Measurements from ENCODE around the gene CNTFR. TPM values are rescaled to one million over a fixed set of nuclear protein-coding genes. Genes with fewer than 3 reads are reported as not detected.

The CNTFR gene
- total and polyA plus RNA-seq, 2 experiments from 2014 or later = 0.73 to 1.9 TPM

DNA sequence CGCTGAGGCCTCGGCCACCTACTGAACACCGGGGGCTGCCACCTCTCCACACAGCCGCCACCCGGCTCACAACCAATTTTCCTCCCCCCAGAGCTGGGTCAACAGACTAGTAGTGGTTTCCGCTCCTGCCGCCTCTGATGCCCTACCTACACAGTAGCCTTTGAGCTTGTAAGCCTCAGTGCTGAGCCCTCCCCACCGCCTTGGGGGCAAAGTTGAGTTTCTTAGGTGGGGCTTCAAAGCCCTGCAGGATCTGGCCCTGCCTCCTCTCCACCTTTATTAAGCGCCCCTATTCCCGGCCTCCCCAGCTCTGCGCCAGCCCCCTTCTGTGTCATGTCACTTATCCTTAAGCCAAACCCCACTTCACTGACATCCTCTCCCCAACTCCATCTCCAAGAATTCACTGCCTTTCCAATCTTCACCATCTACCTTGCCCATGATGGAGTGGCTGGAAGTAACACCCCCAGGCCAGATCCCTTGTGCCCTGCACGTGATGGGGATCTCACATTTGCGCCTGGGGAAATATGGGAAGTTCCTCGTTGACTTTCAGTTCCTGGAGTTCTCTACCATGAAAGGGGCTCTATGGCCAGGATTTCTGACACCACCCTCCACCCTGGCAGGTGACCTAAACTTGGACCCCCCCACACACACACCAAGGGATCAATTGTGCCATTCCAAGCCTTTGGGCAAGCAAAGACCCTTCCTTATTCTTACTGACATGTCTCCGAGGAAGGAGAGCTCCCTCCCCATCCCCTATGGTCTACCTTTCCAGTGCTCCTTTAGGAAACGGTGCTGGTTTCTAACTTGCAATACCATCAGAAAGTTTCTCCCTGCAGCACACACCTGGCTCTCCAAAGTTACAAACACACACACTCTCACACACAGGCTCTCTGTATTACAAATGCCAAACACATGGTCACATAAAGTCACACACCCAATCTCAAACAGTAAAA is 2.7 kb upstream of the CNTFR start:
- Histone ChIP-seq H3K27me3 (ENCODE audit: insufficient read depth) (peaks cover 84% of the 10 kb centered on the region), H2AFZ (peak overlapping the region; percentile 52; the same call in 1 of the 2 replicates), H4K20me1 (replicated peaks; ENCODE audit: insufficient read depth) (peaks cover 6% of the 10 kb centered on the region), H3K4me1 (ENCODE audit: insufficient read depth) (peaks cover 37% of the 10 kb centered on the region; the same call in 1 of the 2 replicates), H3K79me2 (replicated peaks; ENCODE audit: insufficient read depth) (no peaks in the 10 kb centered on the region), H3K9me2 (ENCODE audit: insufficient read depth) (no peaks in the 10 kb centered on the region), H3K4me3 (peak overlapping the region; percentile 70), H3K27ac (ENCODE audit: low read depth) (no peak overlapping the region), H3F3A (replicated peaks; ENCODE audit: low read depth) (no peaks in the 10 kb centered on the region), H3K36me3 (ENCODE audit: insufficient read depth) (no peaks in the 10 kb centered on the region), H3K4me2 (peak overlapping the region; percentile 94)
- Mint-ChIP-seq H3K27me3 (ENCODE audit: insufficient read depth, low read depth, poor library complexity) (peaks cover 68% of the 10 kb centered on the region), H3K27ac (no peak overlapping the region), H3K9me3 (peaks cover 3% of the 10 kb centered on the region; the same call in 1 of the 3 replicates), H3K4me1 (peaks cover 27% of the 10 kb centered on the region), H3K4me3 (peak overlapping the region; percentile 24; the same call in 2 of the 3 replicates), H3K36me3 (ENCODE audit: low read depth) (no peaks in the 10 kb centered on the region; the same call in 2 of the 3 replicates)
- ATAC-seq (no peak), DNase-seq (ENCODE audit: low spot score) (no peak)
- TF ChIP-seq JUNB (IDR thresholded peaks at IDR 0.05; ENCODE audit: unreplicated experiment) (no peak), EZH2 (IDR thresholded peaks at IDR 0.05; ENCODE audit: low read depth, unreplicated experiment) (peak; percentile 14), NANOG (IDR thresholded peaks at IDR 0.05; ENCODE audit: borderline replicate concordance) (no peak), STAT1 (IDR thresholded peaks at IDR 0.05; ENCODE audit: unreplicated experiment) (no peak)
- TF ChIP-seq, protein P1, sequence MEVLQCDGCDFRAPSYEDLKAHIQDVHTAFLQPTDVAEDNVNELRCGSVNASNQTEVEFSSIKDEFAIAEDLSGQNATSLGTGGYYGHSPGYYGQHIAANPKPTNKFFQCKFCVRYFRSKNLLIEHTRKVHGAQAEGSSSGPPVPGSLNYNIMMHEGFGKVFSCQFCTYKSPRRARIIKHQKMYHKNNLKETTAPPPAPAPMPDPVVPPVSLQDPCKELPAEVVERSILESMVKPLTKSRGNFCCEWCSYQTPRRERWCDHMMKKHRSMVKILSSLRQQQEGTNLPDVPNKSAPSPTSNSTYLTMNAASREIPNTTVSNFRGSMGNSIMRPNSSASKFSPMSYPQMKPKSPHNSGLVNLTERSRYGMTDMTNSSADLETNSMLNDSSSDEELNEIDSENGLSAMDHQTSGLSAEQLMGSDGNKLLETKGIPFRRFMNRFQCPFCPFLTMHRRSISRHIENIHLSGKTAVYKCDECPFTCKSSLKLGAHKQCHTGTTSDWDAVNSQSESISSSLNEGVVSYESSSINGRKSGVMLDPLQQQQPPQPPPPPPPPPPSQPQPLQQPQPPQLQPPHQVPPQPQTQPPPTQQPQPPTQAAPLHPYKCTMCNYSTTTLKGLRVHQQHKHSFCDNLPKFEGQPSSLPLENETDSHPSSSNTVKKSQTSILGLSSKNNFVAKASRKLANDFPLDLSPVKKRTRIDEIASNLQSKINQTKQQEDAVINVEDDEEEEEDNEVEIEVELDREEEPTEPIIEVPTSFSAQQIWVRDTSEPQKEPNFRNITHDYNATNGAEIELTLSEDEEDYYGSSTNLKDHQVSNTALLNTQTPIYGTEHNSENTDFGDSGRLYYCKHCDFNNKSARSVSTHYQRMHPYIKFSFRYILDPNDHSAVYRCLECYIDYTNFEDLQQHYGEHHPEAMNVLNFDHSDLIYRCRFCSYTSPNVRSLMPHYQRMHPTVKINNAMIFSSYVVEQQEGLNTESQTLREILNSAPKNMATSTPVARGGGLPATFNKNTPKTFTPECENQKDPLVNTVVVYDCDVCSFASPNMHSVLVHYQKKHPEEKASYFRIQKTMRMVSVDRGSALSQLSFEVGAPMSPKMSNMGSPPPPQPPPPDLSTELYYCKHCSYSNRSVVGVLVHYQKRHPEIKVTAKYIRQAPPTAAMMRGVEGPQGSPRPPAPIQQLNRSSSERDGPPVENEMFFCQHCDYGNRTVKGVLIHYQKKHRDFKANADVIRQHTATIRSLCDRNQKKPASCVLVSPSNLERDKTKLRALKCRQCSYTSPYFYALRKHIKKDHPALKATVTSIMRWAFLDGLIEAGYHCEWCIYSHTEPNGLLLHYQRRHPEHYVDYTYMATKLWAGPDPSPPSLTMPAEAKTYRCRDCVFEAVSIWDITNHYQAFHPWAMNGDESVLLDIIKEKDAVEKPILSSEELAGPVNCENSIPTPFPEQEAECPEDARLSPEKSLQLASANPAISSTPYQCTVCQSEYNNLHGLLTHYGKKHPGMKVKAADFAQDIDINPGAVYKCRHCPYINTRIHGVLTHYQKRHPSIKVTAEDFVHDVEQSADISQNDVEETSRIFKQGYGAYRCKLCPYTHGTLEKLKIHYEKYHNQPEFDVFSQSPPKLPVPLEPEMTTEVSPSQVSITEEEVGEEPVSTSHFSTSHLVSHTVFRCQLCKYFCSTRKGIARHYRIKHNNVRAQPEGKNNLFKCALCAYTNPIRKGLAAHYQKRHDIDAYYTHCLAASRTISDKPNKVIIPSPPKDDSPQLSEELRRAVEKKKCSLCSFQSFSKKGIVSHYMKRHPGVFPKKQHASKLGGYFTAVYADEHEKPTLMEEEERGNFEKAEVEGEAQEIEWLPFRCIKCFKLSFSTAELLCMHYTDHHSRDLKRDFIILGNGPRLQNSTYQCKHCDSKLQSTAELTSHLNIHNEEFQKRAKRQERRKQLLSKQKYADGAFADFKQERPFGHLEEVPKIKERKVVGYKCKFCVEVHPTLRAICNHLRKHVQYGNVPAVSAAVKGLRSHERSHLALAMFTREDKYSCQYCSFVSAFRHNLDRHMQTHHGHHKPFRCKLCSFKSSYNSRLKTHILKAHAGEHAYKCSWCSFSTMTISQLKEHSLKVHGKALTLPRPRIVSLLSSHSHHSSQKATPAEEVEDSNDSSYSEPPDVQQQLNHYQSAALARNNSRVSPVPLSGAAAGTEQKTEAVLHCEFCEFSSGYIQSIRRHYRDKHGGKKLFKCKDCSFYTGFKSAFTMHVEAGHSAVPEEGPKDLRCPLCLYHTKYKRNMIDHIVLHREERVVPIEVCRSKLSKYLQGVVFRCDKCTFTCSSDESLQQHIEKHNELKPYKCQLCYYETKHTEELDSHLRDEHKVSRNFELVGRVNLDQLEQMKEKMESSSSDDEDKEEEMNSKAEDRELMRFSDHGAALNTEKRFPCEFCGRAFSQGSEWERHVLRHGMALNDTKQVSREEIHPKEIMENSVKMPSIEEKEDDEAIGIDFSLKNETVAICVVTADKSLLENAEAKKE (CRISPR knock-in tag; IDR thresholded peaks at IDR 0.05) = no peak
- TF ChIP-seq, protein P2, sequence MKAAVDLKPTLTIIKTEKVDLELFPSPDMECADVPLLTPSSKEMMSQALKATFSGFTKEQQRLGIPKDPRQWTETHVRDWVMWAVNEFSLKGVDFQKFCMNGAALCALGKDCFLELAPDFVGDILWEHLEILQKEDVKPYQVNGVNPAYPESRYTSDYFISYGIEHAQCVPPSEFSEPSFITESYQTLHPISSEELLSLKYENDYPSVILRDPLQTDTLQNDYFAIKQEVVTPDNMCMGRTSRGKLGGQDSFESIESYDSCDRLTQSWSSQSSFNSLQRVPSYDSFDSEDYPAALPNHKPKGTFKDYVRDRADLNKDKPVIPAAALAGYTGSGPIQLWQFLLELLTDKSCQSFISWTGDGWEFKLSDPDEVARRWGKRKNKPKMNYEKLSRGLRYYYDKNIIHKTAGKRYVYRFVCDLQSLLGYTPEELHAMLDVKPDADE (IDR thresholded peaks at IDR 0.05) = no peak
- TF ChIP-seq, protein P3, sequence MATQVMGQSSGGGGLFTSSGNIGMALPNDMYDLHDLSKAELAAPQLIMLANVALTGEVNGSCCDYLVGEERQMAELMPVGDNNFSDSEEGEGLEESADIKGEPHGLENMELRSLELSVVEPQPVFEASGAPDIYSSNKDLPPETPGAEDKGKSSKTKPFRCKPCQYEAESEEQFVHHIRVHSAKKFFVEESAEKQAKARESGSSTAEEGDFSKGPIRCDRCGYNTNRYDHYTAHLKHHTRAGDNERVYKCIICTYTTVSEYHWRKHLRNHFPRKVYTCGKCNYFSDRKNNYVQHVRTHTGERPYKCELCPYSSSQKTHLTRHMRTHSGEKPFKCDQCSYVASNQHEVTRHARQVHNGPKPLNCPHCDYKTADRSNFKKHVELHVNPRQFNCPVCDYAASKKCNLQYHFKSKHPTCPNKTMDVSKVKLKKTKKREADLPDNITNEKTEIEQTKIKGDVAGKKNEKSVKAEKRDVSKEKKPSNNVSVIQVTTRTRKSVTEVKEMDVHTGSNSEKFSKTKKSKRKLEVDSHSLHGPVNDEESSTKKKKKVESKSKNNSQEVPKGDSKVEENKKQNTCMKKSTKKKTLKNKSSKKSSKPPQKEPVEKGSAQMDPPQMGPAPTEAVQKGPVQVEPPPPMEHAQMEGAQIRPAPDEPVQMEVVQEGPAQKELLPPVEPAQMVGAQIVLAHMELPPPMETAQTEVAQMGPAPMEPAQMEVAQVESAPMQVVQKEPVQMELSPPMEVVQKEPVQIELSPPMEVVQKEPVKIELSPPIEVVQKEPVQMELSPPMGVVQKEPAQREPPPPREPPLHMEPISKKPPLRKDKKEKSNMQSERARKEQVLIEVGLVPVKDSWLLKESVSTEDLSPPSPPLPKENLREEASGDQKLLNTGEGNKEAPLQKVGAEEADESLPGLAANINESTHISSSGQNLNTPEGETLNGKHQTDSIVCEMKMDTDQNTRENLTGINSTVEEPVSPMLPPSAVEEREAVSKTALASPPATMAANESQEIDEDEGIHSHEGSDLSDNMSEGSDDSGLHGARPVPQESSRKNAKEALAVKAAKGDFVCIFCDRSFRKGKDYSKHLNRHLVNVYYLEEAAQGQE (IDR thresholded peaks at IDR 0.05; ENCODE audit: unreplicated experiment) = no peak

All from GM23338 (cell line).